K562 (cell line): Measurements from ENCODE around the gene BLID. TPM values are rescaled to one million over a fixed set of nuclear protein-coding genes. Genes with fewer than 3 reads are reported as not detected.

Source experiments
- ATAC-seq: fragments of 200-7000 bp; cut with Tn5 transposase; 3 replicates; pipeline ENCODE4 v1.9.1; 2020; ENCODE audit warnings: moderate library complexity
- BruUV-seq: library from RNA; stranded (reverse); fragments of 400-500 nt; replicated peaks from 2 replicates; lab custom pipeline; 2021; lab: Mats Ljungman, UMichigan
- CTCF ChIA-PET: fragments of 300-600 bp; formaldehyde crosslinking; extraction: SDS; loops from one replicate; lab custom pipeline; 2021; ENCODE audit warnings: low intra/inter-chr PET ratio; lab: Yijun Ruan, JAX
- POLR2A ChIA-PET: fragments of 300-600, 350-650 bp; sonication (Branson Sonifier 250); formaldehyde crosslinking; extraction: SDS; loops from one replicate; lab custom pipeline; 2021; ENCODE audit warnings: antibody characterized with exemption, inconsistent platforms; lab: Yijun Ruan, JAX
- DNase-seq, 4 experiments: peaks; one replicate each; pipeline versions ENCODE4 v3.0.0 to v3.0.0-alpha.2; 2011 to 2018; ENCODE audit warnings: low spot score in 3 of 4, mixed read lengths in 3 of 4; ENCODE audit errors: extremely low read depth in 1 of 4
- FAIRE-seq: peaks from 2 replicates; lab custom pipeline; 2011; peaks lifted over from hg19 to GRCh38; lab: Jason Lieb, UNC
- H2AFZ ChIP-seq: 2 replicates; pipeline ENCODE4 v1.6.0; 2011; ENCODE audit warnings: low read depth, low read length, control low read depth, inconsistent platforms
- H3K27ac ChIP-seq: fragments of 200-600 bp; 3 replicates; pipeline ENCODE4 v1.8.0; 2011; ENCODE audit warnings: low read depth, mild to moderate bottlenecking, control low read depth, inconsistent platforms, low read length, moderate library complexity, mixed read lengths; ENCODE audit errors: extremely low read depth
- H3K27me3 ChIP-seq, 2 experiments: fragments of 300-600 bp in 1 of 2; 2 replicates in 1 of 2; 3 replicates in 1 of 2; pipeline versions ENCODE4 v1.6.0 to v1.8.0; 2011; ENCODE audit warnings: inconsistent platforms in 2 of 2, low read length in 2 of 2, mild to moderate bottlenecking in 1 of 2, mixed read lengths in 1 of 2, moderate library complexity in 1 of 2; ENCODE audit not compliant: control insufficient read depth in 2 of 2, insufficient read depth in 2 of 2
- H3K36me3 ChIP-seq: fragments of 300-600 bp; 3 replicates; pipeline ENCODE4 v1.8.0; 2011; ENCODE audit warnings: mild to moderate bottlenecking, low read length, inconsistent platforms; ENCODE audit not compliant: control insufficient read depth, insufficient read depth
- H3K4me1 ChIP-seq, 2 experiments: fragments of 200-600 bp in 1 of 2; replicated peaks in 1 of 2; 2 replicates in 1 of 2; 3 replicates in 1 of 2; pipeline versions ENCODE4 v1.5.1 to v1.8.0; 2011; ENCODE audit warnings: inconsistent platforms in 2 of 2, low read length in 2 of 2, mild to moderate bottlenecking in 1 of 2, mixed read lengths in 1 of 2, moderate library complexity in 1 of 2; ENCODE audit not compliant: control insufficient read depth in 2 of 2, insufficient read depth in 2 of 2
- H3K4me2 ChIP-seq: 2 replicates; pipeline ENCODE4 v1.6.1; 2011; ENCODE audit warnings: low read length, control low read depth, inconsistent platforms, mixed read lengths; ENCODE audit not compliant: insufficient read depth
- H3K4me3 ChIP-seq: fragments of 200-600 bp; sonication (generic), shearing (Covaris generic); 2 replicates; pipeline ENCODE4 v1.5.1; 2016; ENCODE audit warnings: control low read depth, inconsistent platforms
- H3K79me2 ChIP-seq: fragments of 200-600 bp; 3 replicates; pipeline ENCODE4 v1.8.0; 2011; ENCODE audit warnings: low read length, inconsistent platforms; ENCODE audit not compliant: control insufficient read depth, insufficient read depth
- H3K9ac ChIP-seq, 2 experiments: 2 replicates each; pipeline versions ENCODE4 v1.6.0 to v1.6.1; 2011; ENCODE audit warnings: low read depth in 2 of 2, low read length in 2 of 2, control low read depth in 1 of 2, inconsistent platforms in 1 of 2, mild to moderate bottlenecking in 1 of 2, mixed read lengths in 1 of 2; ENCODE audit not compliant: insufficient read depth in 1 of 2
- H3K9me1 ChIP-seq: one replicate; pipeline ENCODE4 v1.6.0; 2011; ENCODE audit warnings: inconsistent platforms, mild to moderate bottlenecking, low read length, moderate library complexity; ENCODE audit not compliant: control insufficient read depth, insufficient read depth
- H3K9me3 ChIP-seq: replicated peaks from 2 replicates; pipeline ENCODE4 v1.5.1; 2011; ENCODE audit warnings: low read depth, low read length, inconsistent platforms; ENCODE audit not compliant: control insufficient read depth, insufficient read depth
- H4K20me1 ChIP-seq: replicated peaks from 2 replicates; pipeline ENCODE4 v1.6.1; 2011; ENCODE audit warnings: low read length, inconsistent platforms, mixed read lengths; ENCODE audit not compliant: control insufficient read depth, insufficient read depth
- ADNP ChIP-seq: fragments of 200-800 bp; sonication (Bioruptor generic); IDR thresholded peaks from 2 replicates; pipeline ENCODE4 v1.6.1; 2016; ENCODE audit warnings: missing genetic modification characterization, missing compliant biosample characterization
- BDP1 ChIP-seq: IDR thresholded peaks from 3 replicates; pipeline ENCODE4 v1.6.1; 2011; ENCODE audit not compliant: insufficient read length, insufficient read depth
- GTF2B ChIP-seq: IDR thresholded peaks from 2 replicates; pipeline ENCODE4 v1.6.1; 2011; ENCODE audit not compliant: insufficient read length; ENCODE audit errors: extremely low read depth
- KDM2B ChIP-seq: fragments of 250-450 bp; sonication (Bioruptor Pico); IDR thresholded peaks from 2 replicates; pipeline ENCODE4 v1.8.0; 2021; ENCODE audit warnings: mild to moderate bottlenecking, moderate library complexity
- NR1H2 ChIP-seq: sonication (generic); formaldehyde crosslinking; IDR thresholded peaks from 2 replicates; pipeline ENCODE4 v1.4.0; 2020; ENCODE audit warnings: mild to moderate bottlenecking, missing genetic modification reagents
- POLR2A ChIP-seq: fragments of 450-650 bp; conservative IDR thresholded peaks from 2 replicates; pipeline ENCODE4 v1.6.1; 2016
- RAD21 ChIP-seq, 2 experiments: fragments of 250-450 bp in 1 of 2; fragments of 450-650 bp in 1 of 2; sonication (Bioruptor Pico) in 1 of 2; formaldehyde crosslinking in 1 of 2; IDR thresholded peaks in 1 of 2; conservative IDR thresholded peaks in 1 of 2; 2 replicates each; pipeline versions ENCODE4 v1.4.0 to v1.8.0; 2020 to 2022; ENCODE audit warnings: mild to moderate bottlenecking in 2 of 2, moderate library complexity in 1 of 2
- RBM22 ChIP-seq: fragments of 200-400 bp; formaldehyde crosslinking; IDR thresholded peaks from 2 replicates; pipeline ENCODE4 v1.6.1; 2018; ENCODE audit warnings: low read length, low read depth; ENCODE audit not compliant: poor library complexity, severe bottlenecking
- RBM34 ChIP-seq: fragments of 200-400 bp; formaldehyde crosslinking; IDR thresholded peaks from 2 replicates; pipeline ENCODE4 v1.6.1; 2018; ENCODE audit warnings: low read length, borderline replicate concordance; ENCODE audit not compliant: insufficient read depth
- SP2 ChIP-seq: IDR thresholded peaks from 2 replicates; pipeline ENCODE4 v1.6.1; 2011; ENCODE audit warnings: mild to moderate bottlenecking, low read depth, low read length, moderate library complexity; ENCODE audit not compliant: poor library complexity, severe bottlenecking; ENCODE audit errors: extremely low read depth
- THRB ChIP-seq: fragments of 450-650 bp; formaldehyde crosslinking; conservative IDR thresholded peaks from 2 replicates; pipeline ENCODE4 v1.4.0; 2022; ENCODE audit warnings: mild to moderate bottlenecking, missing genetic modification characterization
- WGBS: fragments of 100-300 bp; shearing (Covaris generic); methylation state at CpG from one replicate; pipeline ENCODE4 v1.1.6; 2016; ENCODE audit warnings: low coverage, mixed read lengths; ENCODE audit not compliant: insufficient coverage; ENCODE audit errors: missing lambda C conversion rate; 5-methylcytosine and 5-hydroxymethylcytosine counted together
- in situ Hi-C: fragments of 300-500 bp; cut with MboI; formaldehyde crosslinking; loops from 4 replicates; pipeline ENCODE4 v1.15.0; 2018; ENCODE audit warnings: inconsistent platforms, mixed read lengths
- intact Hi-C: fragments of 100-400 bp; cut with micrococcal nuclease; formaldehyde crosslinking; loops from 2 replicates; pipeline ENCODE4 v1.14.2; 2022
- polyA plus RNA-seq, 8 experiments: library from polyadenylated mRNA; depleted of rRNA in 4 of 8; stranded (reverse) in 5 of 8; unstranded in 3 of 8; fragments of >200 nt; fragmentation: Nextera tagmentation in 2 of 8; fragmentation: Illumina TruSeq in 1 of 8; extraction: Ambion mirVana in 2 of 8; extraction: Trizol in 1 of 8; gene quantifications; 2 replicates each; pipeline versions ENCODE4 v1.2.1 to v1.2.3, GENCODE V29; 2011 to 2014; ENCODE audit warnings: inconsistent platforms in 1 of 8, missing spikeins in 1 of 8
- total RNA-seq, 7 experiments: library from RNA; depleted of rRNA in 6 of 7; stranded (reverse); fragments of >200 nt in 6 of 7; fragmentation: Illumina TruSeq in 2 of 7; extraction: Trizol in 2 of 7; gene quantifications; 2 replicates each; pipeline versions ENCODE4 v1.2.1 to v1.2.3, GENCODE V29; 2011 to 2021; ENCODE audit warnings: low replicate concordance in 1 of 7
- TF ChIP-seq, protein P1 (sequence below): sonication (generic); formaldehyde crosslinking; IDR thresholded peaks from 2 replicates; pipeline ENCODE4 v1.8.0; 2022; ENCODE audit warnings: mild to moderate bottlenecking, missing genetic modification reagents, borderline replicate concordance
- TF ChIP-seq, protein P2 (sequence below): fragments of 450-650 bp; formaldehyde crosslinking; IDR thresholded peaks from 2 replicates; pipeline ENCODE4 v1.4.0; 2022; ENCODE audit warnings: mild to moderate bottlenecking, moderate library complexity

BLID gene
- total and polyA plus RNA-seq, 9 of the 15 experiments (the other 6 are each of a cell fraction or from before 2014, with no cell fraction given) = not detected

DNA sequence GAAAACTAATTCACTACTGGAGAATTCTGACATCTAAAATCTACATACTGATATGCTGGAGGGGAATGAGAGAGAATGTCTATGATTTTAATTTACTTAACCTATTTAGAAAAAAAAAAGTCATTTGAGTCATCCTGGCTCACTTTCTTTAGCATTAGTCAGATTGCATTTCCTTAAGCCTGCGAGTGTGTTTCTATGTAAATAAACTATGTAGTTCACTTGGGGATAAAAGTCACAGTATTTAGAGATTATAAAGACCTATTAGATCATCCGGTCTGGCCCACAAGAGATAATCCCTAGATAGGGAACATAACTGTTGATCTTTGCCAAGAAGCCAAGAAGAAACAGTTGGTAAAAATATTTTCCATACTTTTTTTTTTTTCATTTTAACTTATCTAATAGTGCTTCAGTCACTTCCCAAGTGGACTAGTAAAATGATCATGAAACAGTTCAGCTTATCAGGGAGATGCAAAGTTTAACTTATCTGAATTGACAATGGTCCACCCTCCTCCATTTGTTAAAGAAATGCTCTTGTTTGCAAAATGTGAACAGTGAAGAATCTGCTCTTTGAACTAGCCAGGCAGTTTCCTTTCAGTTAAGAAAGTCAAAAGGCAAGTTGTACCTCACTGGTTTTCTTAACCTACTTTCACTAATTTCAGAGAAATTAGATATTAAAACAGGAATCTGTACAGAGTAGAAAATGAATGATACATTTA is 21.2 kb upstream of the BLID start (continued):
- TF ChIP-seq, protein P1, sequence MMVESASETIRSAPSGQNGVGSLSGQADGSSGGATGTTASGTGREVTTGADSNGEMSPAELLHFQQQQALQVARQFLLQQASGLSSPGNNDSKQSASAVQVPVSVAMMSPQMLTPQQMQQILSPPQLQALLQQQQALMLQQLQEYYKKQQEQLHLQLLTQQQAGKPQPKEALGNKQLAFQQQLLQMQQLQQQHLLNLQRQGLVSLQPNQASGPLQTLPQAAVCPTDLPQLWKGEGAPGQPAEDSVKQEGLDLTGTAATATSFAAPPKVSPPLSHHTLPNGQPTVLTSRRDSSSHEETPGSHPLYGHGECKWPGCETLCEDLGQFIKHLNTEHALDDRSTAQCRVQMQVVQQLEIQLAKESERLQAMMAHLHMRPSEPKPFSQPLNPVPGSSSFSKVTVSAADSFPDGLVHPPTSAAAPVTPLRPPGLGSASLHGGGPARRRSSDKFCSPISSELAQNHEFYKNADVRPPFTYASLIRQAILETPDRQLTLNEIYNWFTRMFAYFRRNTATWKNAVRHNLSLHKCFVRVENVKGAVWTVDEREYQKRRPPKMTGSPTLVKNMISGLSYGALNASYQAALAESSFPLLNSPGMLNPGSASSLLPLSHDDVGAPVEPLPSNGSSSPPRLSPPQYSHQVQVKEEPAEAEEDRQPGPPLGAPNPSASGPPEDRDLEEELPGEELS (CRISPR knock-in tag) = no peak

- FAIRE-seq (no peak), DNase-seq (no peak)
- POLR2A ChIA-PET = no interaction called here
Observed at GRCh38 chr11:122131126-122131525, 15.1 kb upstream of the BLID start.

More at GRCh38 chr11:122131126-122131525, 15.1 kb upstream of the BLID start:
- no peak overlapping the region for H3K27ac ChIP-seq
- no peaks in the 10 kb centered on the region for H3K27me3 ChIP-seq
- intact Hi-C loops = no loop called here
- H3K9me1 ChIP-seq = no peaks in the 10 kb centered on the region
- H3K4me2 ChIP-seq = no peak overlapping the region
- H3K36me3 ChIP-seq = no peaks in the 10 kb centered on the region
- ATAC-seq = no peak
- H2AFZ ChIP-seq = no peak overlapping the region
- no peaks in the 10 kb centered on the region for H3K4me1 ChIP-seq
- H3K79me2 ChIP-seq = no peaks in the 10 kb centered on the region
- in situ Hi-C loops = no loop called here
- H3K9me3 ChIP-seq = no peaks in the 10 kb centered on the region
- no peak overlapping the region for H3K9ac ChIP-seq
- 0% methylated on average over 2 of the region's 2 CpGs for WGBS
- CTCF ChIA-PET = no interaction called here
- H3K4me3 ChIP-seq = no peak overlapping the region
- TF ChIP-seq KDM2B (no peak), THRB (CRISPR knock-in tag) (no peak), RBM34 (no peak), RAD21 (CRISPR knock-in tag; conservative IDR thresholded peaks at IDR 0.05 in 1 of 2, IDR thresholded peaks at IDR 0.05 in 1 of 2) (no peak), RBM22 (no peak), SP2 (no peak), BDP1 (no peak), GTF2B (no peak), ADNP (tag) (no peak), POLR2A (no peak), NR1H2 (CRISPR knock-in tag) (no peak)
- TF ChIP-seq, protein P2, sequence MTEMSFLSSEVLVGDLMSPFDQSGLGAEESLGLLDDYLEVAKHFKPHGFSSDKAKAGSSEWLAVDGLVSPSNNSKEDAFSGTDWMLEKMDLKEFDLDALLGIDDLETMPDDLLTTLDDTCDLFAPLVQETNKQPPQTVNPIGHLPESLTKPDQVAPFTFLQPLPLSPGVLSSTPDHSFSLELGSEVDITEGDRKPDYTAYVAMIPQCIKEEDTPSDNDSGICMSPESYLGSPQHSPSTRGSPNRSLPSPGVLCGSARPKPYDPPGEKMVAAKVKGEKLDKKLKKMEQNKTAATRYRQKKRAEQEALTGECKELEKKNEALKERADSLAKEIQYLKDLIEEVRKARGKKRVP (CRISPR knock-in tag) = no peak
- no peaks in the 10 kb centered on the region for H4K20me1 ChIP-seq
- no TSS peak for BruUV-seq
